Measurements from ENCODE around the gene ZNF397.
A peak's percentile ranks its signal among the peaks of the same experiment; 100 is the strongest.

Gene ZNF397

GRCh38 chr18:35236571-35237363 is 4.1 kb upstream of the ZNF397 start:
- H3K4me3 ChIP-seq = no peak overlapping the region
- TF ChIP-seq, protein P1, sequence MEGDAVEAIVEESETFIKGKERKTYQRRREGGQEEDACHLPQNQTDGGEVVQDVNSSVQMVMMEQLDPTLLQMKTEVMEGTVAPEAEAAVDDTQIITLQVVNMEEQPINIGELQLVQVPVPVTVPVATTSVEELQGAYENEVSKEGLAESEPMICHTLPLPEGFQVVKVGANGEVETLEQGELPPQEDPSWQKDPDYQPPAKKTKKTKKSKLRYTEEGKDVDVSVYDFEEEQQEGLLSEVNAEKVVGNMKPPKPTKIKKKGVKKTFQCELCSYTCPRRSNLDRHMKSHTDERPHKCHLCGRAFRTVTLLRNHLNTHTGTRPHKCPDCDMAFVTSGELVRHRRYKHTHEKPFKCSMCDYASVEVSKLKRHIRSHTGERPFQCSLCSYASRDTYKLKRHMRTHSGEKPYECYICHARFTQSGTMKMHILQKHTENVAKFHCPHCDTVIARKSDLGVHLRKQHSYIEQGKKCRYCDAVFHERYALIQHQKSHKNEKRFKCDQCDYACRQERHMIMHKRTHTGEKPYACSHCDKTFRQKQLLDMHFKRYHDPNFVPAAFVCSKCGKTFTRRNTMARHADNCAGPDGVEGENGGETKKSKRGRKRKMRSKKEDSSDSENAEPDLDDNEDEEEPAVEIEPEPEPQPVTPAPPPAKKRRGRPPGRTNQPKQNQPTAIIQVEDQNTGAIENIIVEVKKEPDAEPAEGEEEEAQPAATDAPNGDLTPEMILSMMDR (IDR thresholded peaks at IDR 0.05) = no peak
- no peak overlapping the region for H3K27ac ChIP-seq
- DNase-seq (ENCODE audit: low spot score) = no peak

GRCh38 chr18:35239314-35239713 is 1.5 kb upstream of the ZNF397 start:
- H3K4me3 ChIP-seq = no peak overlapping the region
- TF ChIP-seq, protein P1 (IDR thresholded peaks at IDR 0.05) = no peak
- H3K27ac ChIP-seq = peak overlapping the region in 1 of 2 donors; percentile 95
- no peak for DNase-seq (ENCODE audit: low spot score)

GRCh38 chr18:35241448-35241804 is 592 bp downstream of the ZNF397 start:
- Histone ChIP-seq H3K27ac (peak overlapping the region; percentile 95), H3K4me3 (peak overlapping the region; percentile 76)
- TF ChIP-seq, protein P1 (IDR thresholded peaks at IDR 0.05) = no peak
- DNase-seq (ENCODE audit: low spot score) = no peak

DNA sequence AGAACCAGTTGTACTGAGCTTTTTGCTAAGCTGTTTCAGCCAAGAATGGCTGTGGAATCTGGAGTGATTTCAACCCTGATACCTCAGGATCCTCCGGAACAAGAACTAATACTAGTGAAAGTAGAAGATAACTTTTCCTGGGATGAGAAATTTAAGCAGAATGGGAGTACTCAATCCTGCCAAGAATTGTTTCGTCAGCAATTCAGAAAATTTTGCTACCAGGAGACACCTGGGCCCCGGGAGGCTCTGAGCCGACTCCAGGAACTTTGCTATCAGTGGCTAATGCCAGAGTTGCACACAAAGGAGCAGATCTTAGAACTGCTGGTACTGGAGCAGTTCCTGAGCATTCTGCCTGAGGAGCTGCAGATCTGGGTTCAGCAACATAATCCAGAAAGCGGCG is 1.6 kb downstream of the ZNF397 start:
- TF ChIP-seq, protein P1 (IDR thresholded peaks at IDR 0.05) = no peak
- no peak overlapping the region for H3K4me3 ChIP-seq
- H3K27ac ChIP-seq = no peak overlapping the region

GRCh38 chr18:35244671-35245070 is 3.8 kb downstream of the ZNF397 start:
- no peak overlapping the region for H3K4me3 ChIP-seq
- DNase-seq (ENCODE audit: low spot score) = no peak
- TF ChIP-seq, protein P1 (IDR thresholded peaks at IDR 0.05) = no peak
- no peak overlapping the region for H3K27ac ChIP-seq

More for the DNA sequence above, 1.6 kb downstream of the ZNF397 start:
- DNase-seq (ENCODE audit: low spot score) = no peak

DNA sequence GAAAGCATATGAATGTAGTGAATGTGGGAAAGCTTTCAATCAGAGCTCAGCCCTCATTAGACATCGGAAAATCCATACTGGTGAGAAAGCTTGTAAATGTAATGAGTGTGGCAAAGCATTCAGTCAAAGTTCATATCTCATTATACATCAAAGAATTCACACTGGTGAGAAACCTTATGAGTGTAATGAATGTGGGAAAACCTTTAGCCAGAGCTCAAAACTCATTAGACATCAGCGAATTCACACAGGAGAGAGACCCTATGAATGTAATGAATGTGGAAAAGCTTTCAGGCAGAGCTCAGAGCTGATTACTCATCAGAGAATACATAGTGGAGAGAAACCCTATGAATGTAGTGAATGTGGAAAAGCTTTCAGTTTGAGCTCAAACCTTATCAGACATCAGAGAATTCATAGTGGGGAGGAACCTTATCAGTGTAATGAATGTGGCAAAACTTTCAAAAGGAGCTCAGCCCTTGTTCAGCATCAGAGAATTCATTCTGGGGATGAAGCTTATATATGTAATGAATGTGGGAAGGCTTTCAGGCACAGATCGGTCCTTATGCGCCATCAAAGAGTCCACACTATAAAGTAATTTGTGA is 5.0 kb downstream of the ZNF397 start:
- no peak overlapping the region for H3K27ac ChIP-seq
- H3K4me3 ChIP-seq = no peak overlapping the region
- TF ChIP-seq, protein P1 (IDR thresholded peaks at IDR 0.05) = no peak
- DNase-seq (ENCODE audit: low spot score) = no peak

- Histone ChIP-seq H3K4me3 (no peak overlapping the region), H3K27ac (peak overlapping the region in 1 of 2 donors; percentile 1)
- no peak for DNase-seq (ENCODE audit: low spot score)
- TF ChIP-seq, protein P1 (IDR thresholded peaks at IDR 0.05) = no peak
These were observed 6.0 kb downstream of the ZNF397 start for GRCh38 chr18:35246831-35247230.
